Measurements from ENCODE around the gene BBS4.

- TF ChIP-seq CTCF (conservative IDR thresholded peaks at IDR 0.05 in 1 of 2, IDR thresholded peaks at IDR 0.05 in 1 of 2; ENCODE audit: low read depth in 1 of 2, low read length in 2 of 2) (no peak), EZH2 (IDR thresholded peaks at IDR 0.05; ENCODE audit: low read length, missing control alignments) (no peak)
These were observed 78.6 kb downstream of the BBS4 start for GRCh38 chr15:72764656-72765055.

Measured in fibroblast of lung (primary cell).